Retinal pigment epithelial cell (primary cell): ENCODE measurements around the gene CLMP.

Experiments used
- DNase-seq: peaks from one replicate; pipeline ENCODE4 v3.0.0-alpha.2; 2010; ENCODE audit warnings: low read depth
- H3K4me3 ChIP-seq: 2 replicates; pipeline ENCODE4 v1.5.1; 2011; ENCODE audit warnings: mild to moderate bottlenecking, low read length, control low read depth, moderate library complexity
- TF ChIP-seq, protein P1 (sequence below): conservative IDR thresholded peaks from 2 replicates; pipeline ENCODE4 v1.5.1; 2011; ENCODE audit warnings: low read depth, low read length, control low read depth, inconsistent platforms

The CLMP gene

DNA sequence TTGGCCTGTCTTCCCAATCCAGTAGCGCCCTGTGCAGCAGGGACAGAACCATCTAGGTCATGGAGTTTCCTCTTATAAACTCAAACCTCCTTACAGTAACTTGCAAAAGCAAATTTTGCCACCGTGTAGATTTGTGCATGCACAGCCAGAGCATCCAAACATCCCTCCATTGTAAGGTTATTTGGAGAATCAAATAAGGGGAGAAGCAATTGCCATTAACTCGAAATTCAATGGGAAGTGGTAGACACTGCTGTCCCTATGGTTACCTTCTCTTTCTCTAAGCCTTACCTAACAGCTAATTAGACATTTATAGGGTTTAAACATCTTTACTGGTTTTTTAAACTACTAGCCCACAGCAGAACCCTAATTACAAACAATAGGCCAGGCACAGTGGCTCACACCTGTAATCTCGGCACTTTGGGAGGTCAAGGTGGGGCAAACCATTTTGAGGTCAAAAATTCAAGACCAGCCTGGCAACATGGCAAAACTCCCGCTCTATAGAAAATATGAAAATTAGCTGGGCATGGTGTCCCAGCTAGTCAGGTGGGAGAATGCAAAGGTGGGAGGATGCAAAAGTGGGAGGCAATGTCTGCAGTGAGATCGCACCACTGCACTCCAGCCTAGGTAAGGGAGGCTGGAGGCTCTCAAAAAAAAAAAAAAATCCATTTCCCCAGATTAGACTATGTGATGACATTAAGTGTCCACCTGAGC lies 139.7 kb downstream of the CLMP start:
- TF ChIP-seq, protein P1, sequence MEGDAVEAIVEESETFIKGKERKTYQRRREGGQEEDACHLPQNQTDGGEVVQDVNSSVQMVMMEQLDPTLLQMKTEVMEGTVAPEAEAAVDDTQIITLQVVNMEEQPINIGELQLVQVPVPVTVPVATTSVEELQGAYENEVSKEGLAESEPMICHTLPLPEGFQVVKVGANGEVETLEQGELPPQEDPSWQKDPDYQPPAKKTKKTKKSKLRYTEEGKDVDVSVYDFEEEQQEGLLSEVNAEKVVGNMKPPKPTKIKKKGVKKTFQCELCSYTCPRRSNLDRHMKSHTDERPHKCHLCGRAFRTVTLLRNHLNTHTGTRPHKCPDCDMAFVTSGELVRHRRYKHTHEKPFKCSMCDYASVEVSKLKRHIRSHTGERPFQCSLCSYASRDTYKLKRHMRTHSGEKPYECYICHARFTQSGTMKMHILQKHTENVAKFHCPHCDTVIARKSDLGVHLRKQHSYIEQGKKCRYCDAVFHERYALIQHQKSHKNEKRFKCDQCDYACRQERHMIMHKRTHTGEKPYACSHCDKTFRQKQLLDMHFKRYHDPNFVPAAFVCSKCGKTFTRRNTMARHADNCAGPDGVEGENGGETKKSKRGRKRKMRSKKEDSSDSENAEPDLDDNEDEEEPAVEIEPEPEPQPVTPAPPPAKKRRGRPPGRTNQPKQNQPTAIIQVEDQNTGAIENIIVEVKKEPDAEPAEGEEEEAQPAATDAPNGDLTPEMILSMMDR: no peak
- H3K4me3 ChIP-seq: no peak overlapping the region
- DNase-seq: no peak

GRCh38 chr11:123054301-123055065 lies 140.6 kb downstream of the CLMP start:
- TF ChIP-seq, protein P1: peak; percentile 67
- no peak for DNase-seq
- no peak overlapping the region for H3K4me3 ChIP-seq

GRCh38 chr11:123052901-123053721 lies 141.9 kb downstream of the CLMP start:
- TF ChIP-seq, protein P1: no peak
- no peak for DNase-seq
- H3K4me3 ChIP-seq: no peak overlapping the region

GRCh38 chr11:123051634-123052033 lies 143.4 kb downstream of the CLMP start:
- no peak for DNase-seq
- TF ChIP-seq, protein P1: no peak
- no peak overlapping the region for H3K4me3 ChIP-seq

DNA sequence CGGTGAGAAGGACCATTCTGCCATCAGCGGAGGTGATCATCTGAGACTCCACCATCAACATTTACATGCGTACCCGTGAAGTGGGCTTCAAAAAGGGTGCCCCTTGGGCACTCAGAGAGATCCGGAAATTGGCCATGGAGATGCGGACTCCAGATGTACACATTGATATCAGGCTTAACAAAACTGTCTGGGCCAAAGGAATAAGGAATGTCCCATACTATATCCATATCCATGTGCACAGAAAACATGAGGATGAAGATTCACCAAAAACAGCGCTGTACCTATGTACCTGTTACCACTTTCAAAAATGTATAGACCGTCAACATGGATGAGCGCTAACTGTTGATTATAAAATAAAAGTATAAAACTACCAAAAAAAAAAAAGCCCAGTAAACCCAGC lies 143.9 kb downstream of the CLMP start:
- TF ChIP-seq, protein P1: no peak
- DNase-seq: no peak

GRCh38 chr11:123047947-123048293 lies 147.1 kb downstream of the CLMP start:
- DNase-seq: no peak
- TF ChIP-seq, protein P1: no peak
- H3K4me3 ChIP-seq: no peak overlapping the region

More for the DNA sequence above, 143.9 kb downstream of the CLMP start:
- no peak overlapping the region for H3K4me3 ChIP-seq
